Keratinocyte (primary cell): ENCODE measurements around the gene BUB1.

Experiments
- EZH2 ChIP-seq: IDR thresholded peaks from one replicate; pipeline ENCODE4 v1.6.1; 2012; ENCODE audit warnings: inconsistent platforms, mild to moderate bottlenecking, low read length, moderate library complexity
- TF ChIP-seq, protein P1 (sequence below), 3 experiments: IDR thresholded peaks in 1 of 3; conservative IDR thresholded peaks in 1 of 3; optimal IDR thresholded peaks in 1 of 3; 2 replicates in 2 of 3; 3 replicates in 1 of 3; pipeline versions ENCODE3 to v1.5.1; 2011; ENCODE audit warnings: low read length in 3 of 3, mild to moderate bottlenecking in 3 of 3, moderate library complexity in 2 of 3, control low read depth in 1 of 3, inconsistent platforms in 1 of 3; ENCODE audit not compliant: insufficient read depth in 2 of 3; ENCODE audit errors: extremely low read depth in 1 of 3

DNA sequence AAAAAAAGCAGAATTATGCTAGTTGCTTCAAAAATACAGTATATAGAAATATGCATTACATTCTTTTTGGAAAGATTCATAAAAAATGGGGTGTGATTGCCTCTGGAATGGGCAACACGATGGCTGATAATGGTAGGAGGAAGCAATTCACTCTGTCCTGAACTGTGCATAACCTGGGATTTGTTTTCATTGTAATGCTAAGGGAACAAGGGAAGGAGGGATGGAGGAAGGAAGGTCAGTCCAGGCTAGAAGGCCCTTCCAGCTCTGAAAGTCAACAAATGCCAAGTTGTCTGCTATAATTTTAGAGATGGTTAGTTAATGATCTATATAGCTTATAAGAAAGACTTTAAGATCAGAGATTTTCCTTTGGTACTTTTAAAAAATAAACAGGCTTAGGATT lies 40.8 kb downstream of the BUB1 start:
- no peak for TF ChIP-seq EZH2
- TF ChIP-seq, protein P1, sequence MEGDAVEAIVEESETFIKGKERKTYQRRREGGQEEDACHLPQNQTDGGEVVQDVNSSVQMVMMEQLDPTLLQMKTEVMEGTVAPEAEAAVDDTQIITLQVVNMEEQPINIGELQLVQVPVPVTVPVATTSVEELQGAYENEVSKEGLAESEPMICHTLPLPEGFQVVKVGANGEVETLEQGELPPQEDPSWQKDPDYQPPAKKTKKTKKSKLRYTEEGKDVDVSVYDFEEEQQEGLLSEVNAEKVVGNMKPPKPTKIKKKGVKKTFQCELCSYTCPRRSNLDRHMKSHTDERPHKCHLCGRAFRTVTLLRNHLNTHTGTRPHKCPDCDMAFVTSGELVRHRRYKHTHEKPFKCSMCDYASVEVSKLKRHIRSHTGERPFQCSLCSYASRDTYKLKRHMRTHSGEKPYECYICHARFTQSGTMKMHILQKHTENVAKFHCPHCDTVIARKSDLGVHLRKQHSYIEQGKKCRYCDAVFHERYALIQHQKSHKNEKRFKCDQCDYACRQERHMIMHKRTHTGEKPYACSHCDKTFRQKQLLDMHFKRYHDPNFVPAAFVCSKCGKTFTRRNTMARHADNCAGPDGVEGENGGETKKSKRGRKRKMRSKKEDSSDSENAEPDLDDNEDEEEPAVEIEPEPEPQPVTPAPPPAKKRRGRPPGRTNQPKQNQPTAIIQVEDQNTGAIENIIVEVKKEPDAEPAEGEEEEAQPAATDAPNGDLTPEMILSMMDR (optimal IDR thresholded peaks at IDR 0.05 in 1 of 3, IDR thresholded peaks at IDR 0.05 in 1 of 3, conservative IDR thresholded peaks at IDR 0.05 in 1 of 3; ENCODE audit: extremely low read depth in 1 of 3, insufficient read depth in 2 of 3, low read length in 3 of 3): no peak
